Measurements from ENCODE around the gene NUDCD3. TPM values are rescaled to one million over a fixed set of nuclear protein-coding genes. Genes with fewer than 3 reads are reported as not detected.

The NUDCD3 gene
- total and polyA plus RNA-seq, 2 of the 8 experiments (the other 6 are each of a cell fraction or from before 2014, with no cell fraction given) = 35.2 to 93.7 TPM

DNA sequence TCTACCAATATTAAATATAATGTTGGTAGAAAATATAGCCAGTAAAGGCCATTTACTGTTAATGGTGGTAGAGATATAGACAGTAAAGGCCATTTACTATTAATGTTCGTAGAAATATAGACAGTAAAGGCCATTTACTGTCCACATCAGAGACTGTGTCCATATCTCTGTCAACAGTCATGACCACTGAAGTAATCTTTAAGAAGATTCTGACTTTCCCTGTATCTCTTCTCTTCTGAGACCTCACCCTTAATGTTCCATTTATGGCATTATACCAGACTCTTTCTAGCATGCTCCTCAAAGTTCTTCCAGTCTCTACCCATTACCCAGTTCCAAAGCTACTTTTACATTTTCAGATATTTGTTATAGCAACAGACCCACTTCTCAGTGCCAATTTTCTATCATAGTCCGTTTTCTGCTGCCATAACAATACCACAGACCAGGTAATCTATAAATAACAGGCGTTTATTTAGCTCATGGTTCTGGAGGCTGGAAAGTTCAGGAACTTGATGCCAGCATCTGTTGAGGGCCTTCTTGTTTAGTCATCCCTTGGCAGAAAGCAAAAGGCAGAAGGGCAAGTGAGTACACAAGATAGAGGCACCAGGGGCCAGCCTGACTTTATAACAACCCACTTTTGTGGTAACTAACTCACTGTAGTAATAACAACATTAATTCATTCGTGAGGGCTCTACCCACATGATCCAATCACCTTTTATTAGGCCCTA is 7.9 kb upstream of the NUDCD3 start:
- H2BK15ac ChIP-seq (ENCODE audit: low read length) = no peak overlapping the region
- no peaks in the 10 kb centered on the region for H3K79me1 ChIP-seq (ENCODE audit: low read depth, low read length)
- H3K4ac ChIP-seq (replicated peaks; ENCODE audit: insufficient read length, low read depth, low read length) = no peak overlapping the region
- no peaks in the 10 kb centered on the region for H3K27me3 ChIP-seq (replicated peaks in 1 of 4; ENCODE audit: control insufficient read depth in 3 of 4, extremely low read depth in 1 of 4, insufficient read depth in 3 of 4, low read length in 3 of 4)
- H2BK120ac ChIP-seq (replicated peaks; ENCODE audit: low read depth, low read length) = no peak overlapping the region
- H3K23ac ChIP-seq (ENCODE audit: insufficient read length) = no peak overlapping the region
- H3K4me2 ChIP-seq (ENCODE audit: insufficient read depth in 1 of 2, low read depth in 2 of 2, low read length in 2 of 2) = no peak overlapping the region
- no peak overlapping the region for H3K14ac ChIP-seq (ENCODE audit: insufficient read length)
- no peak overlapping the region for H3K18ac ChIP-seq (ENCODE audit: extremely low read depth, low read length)
- ChIA-PET POLR2A (ENCODE audit: partially characterized antibody) (no interaction called here), CTCF (ENCODE audit: partially characterized antibody) (interaction anchor here (1.3 to 1.5 kb wide), 3 partner anchors 8 to 67 kb away, joined by 3 read pairs; no protein-coding TSS in a partner anchor)
- H3K27ac ChIP-seq (ENCODE audit: low read depth, low read length) = no peak overlapping the region
- no peak overlapping the region for H2AFZ ChIP-seq (ENCODE audit: low read length)
- H4K91ac ChIP-seq (replicated peaks; ENCODE audit: insufficient read length, low read length) = no peak overlapping the region
- no peaks in the 10 kb centered on the region for H3K4me1 ChIP-seq (replicated peaks in 1 of 4; ENCODE audit: control insufficient read depth in 3 of 4, insufficient read depth in 4 of 4, low read length in 3 of 4)
- no peak overlapping the region for H2BK12ac ChIP-seq (ENCODE audit: low read depth, low read length)
- no peak overlapping the region for H3K56ac ChIP-seq (replicated peaks; ENCODE audit: insufficient read length, low read depth, low read length)
- no peak overlapping the region for H2AK5ac ChIP-seq (ENCODE audit: low read depth, low read length)
- DNase-seq (ENCODE audit: low read depth in 1 of 2, low spot score in 2 of 2) (no peak), FAIRE-seq (no peak)
- H3K23me2 ChIP-seq (ENCODE audit: low read depth, low read length) = no peaks in the 10 kb centered on the region
- H4K20me1 ChIP-seq (replicated peaks in 1 of 2; ENCODE audit: control insufficient read depth in 1 of 2, insufficient read depth in 2 of 2, low read length in 2 of 2) = no peaks in the 10 kb centered on the region
- 63% methylated on average over 4 of the region's 4 CpGs; no CpG with 5 or more reads in 1 of the 2 experiments for WGBS, 2 experiments (ENCODE audit: extremely low coverage in 1 of 2, insufficient coverage in 1 of 2, insufficient read length in 1 of 2, insufficient replicate concordance in 2 of 2, low coverage in 1 of 2, low lambda C conversion rate in 2 of 2, missing lambda C conversion rate in 1 of 2)
- H2BK20ac ChIP-seq (ENCODE audit: low read length) = no peak overlapping the region
- no peak overlapping the region for H4K5ac ChIP-seq (ENCODE audit: insufficient read length, low read depth, low read length)
- no peak overlapping the region for H3K4me3 ChIP-seq (ENCODE audit: extremely low read depth in 1 of 4, insufficient read depth in 2 of 4, low read depth in 3 of 4, low read length in 4 of 4)
- no peak overlapping the region for H3K9ac ChIP-seq (replicated peaks in 1 of 4; ENCODE audit: extremely low read depth in 1 of 4, low read depth in 3 of 4, low read length in 3 of 4)
- H4K8ac ChIP-seq (ENCODE audit: extremely low read depth, insufficient read depth, low read length) = no peak overlapping the region
- no peak overlapping the region for H2BK5ac ChIP-seq (ENCODE audit: low read depth, low read length)
- no peaks in the 10 kb centered on the region for H3K36me3 ChIP-seq (ENCODE audit: control insufficient read depth in 2 of 4, insufficient read depth in 4 of 4, low read length in 3 of 4)
- H3K9me3 ChIP-seq (ENCODE audit: insufficient read depth in 2 of 2, low read depth in 1 of 2, low read length in 1 of 2) = no peaks in the 10 kb centered on the region
- H3K79me2 ChIP-seq (ENCODE audit: control insufficient read depth in 1 of 2, insufficient read depth in 2 of 2, low read length in 2 of 2) = no peaks in the 10 kb centered on the region
- TF ChIP-seq YY1 (IDR thresholded peaks at IDR 0.05; ENCODE audit: low read depth, low read length) (no peak), POLR2A (IDR thresholded peaks at IDR 0.05; ENCODE audit: control extremely low read depth in 1 of 2, low read depth in 2 of 2, low read length in 2 of 2) (no peak), RBBP5 (IDR thresholded peaks at IDR 0.05; ENCODE audit: borderline replicate concordance, low read depth, low read length) (no peak), POLR2AphosphoS5 (IDR thresholded peaks at IDR 0.05; ENCODE audit: low read depth, low read length) (no peak)

All from H1 (cell line).